Large intestine (tissue), 3 donors: ENCODE results near the gene MAP7D1. TPM values are rescaled to one million over a fixed set of nuclear protein-coding genes. Genes with fewer than 3 reads are reported as not detected.

ENCODE experiments used
- DNase-seq, 2 donors: peaks; one replicate each; pipeline versions ENCODE4 v3.0.0 to v3.0.0-alpha.2; 2013
- H3K27ac ChIP-seq: one replicate; pipeline ENCODE4 v1.5.1; 2013; ENCODE audit warnings: low read length
- H3K27me3 ChIP-seq: 2 replicates; pipeline ENCODE4 v1.6.1; 2013; ENCODE audit warnings: low read length; ENCODE audit not compliant: control insufficient read depth, insufficient read depth
- H3K36me3 ChIP-seq: 2 replicates; pipeline ENCODE4 v1.6.1; 2013; ENCODE audit warnings: low read length; ENCODE audit not compliant: control insufficient read depth, insufficient read depth
- H3K4me1 ChIP-seq: one replicate; pipeline ENCODE4 v1.6.1; 2013; ENCODE audit warnings: low read length; ENCODE audit not compliant: control insufficient read depth, insufficient read depth
- H3K4me3 ChIP-seq: one replicate; pipeline ENCODE4 v1.5.1; 2013; ENCODE audit warnings: low read length
- H3K9me3 ChIP-seq: one replicate; pipeline ENCODE4 v1.6.1; 2013; ENCODE audit warnings: mild to moderate bottlenecking, low read depth, low read length, moderate library complexity; ENCODE audit not compliant: control insufficient read depth
- WGBS: methylation state at CpG from one replicate; pipeline ENCODE4 v1.1.5; 2013; ENCODE audit warnings: low lambda C conversion rate; ENCODE audit not compliant: insufficient coverage; 5-methylcytosine and 5-hydroxymethylcytosine counted together
- polyA plus RNA-seq: library from polyadenylated mRNA; unstranded; fragments of 120-200 nt; gene quantifications from one replicate; pipeline ENCODE4 v1.2.1, GENCODE V29; 2013

Gene MAP7D1
- polyA plus RNA-seq, 1 donor: 38.6 TPM

- no peak overlapping the region for H3K4me3 ChIP-seq
- no peaks in the 10 kb centered on the region for H3K9me3 ChIP-seq
- H3K27ac ChIP-seq: no peak overlapping the region
- no peaks in the 10 kb centered on the region for H3K36me3 ChIP-seq
- H3K4me1 ChIP-seq: no peaks in the 10 kb centered on the region
- no CpG with 5 or more reads among the region's 5 CpGs for WGBS
- no peak for DNase-seq
- no peaks in the 10 kb centered on the region for H3K27me3 ChIP-seq
Measured at GRCh38 chr1:36115931-36116330, 40.0 kb upstream of the MAP7D1 start.

- no peaks in the 10 kb centered on the region for H3K4me1 ChIP-seq
- H3K4me3 ChIP-seq: no peak overlapping the region
- H3K9me3 ChIP-seq: no peaks in the 10 kb centered on the region
- H3K36me3 ChIP-seq: no peaks in the 10 kb centered on the region
- no peak overlapping the region for H3K27ac ChIP-seq
- no peak for DNase-seq
- no CpG with 5 or more reads among the region's 5 CpGs for WGBS
- no peaks in the 10 kb centered on the region for H3K27me3 ChIP-seq
Measured at GRCh38 chr1:36116901-36117300, 39.1 kb upstream of the MAP7D1 start.

- WGBS: no CpG with 5 or more reads among the region's 10 CpGs
Measured at GRCh38 chr1:36118447-36119204, 37.3 kb upstream of the MAP7D1 start.

GRCh38 chr1:36119456-36119855, 36.5 kb upstream of the MAP7D1 start:
- no peaks in the 10 kb centered on the region for H3K4me1 ChIP-seq
- no peak for DNase-seq
- H3K4me3 ChIP-seq: no peak overlapping the region
- no peak overlapping the region for H3K27ac ChIP-seq
- no peaks in the 10 kb centered on the region for H3K9me3 ChIP-seq
- no peaks in the 10 kb centered on the region for H3K36me3 ChIP-seq
- H3K27me3 ChIP-seq: peaks cover 24% of the 10 kb centered on the region
- no CpG with 5 or more reads among the region's 9 CpGs for WGBS

More at GRCh38 chr1:36118447-36119204, 37.3 kb upstream of the MAP7D1 start:
- H3K4me1 ChIP-seq: no peaks in the 10 kb centered on the region
- no peak for DNase-seq
- H3K4me3 ChIP-seq: no peak overlapping the region
- peaks cover 15% of the 10 kb centered on the region for H3K27me3 ChIP-seq
- no peaks in the 10 kb centered on the region for H3K9me3 ChIP-seq
- H3K27ac ChIP-seq: no peak overlapping the region
- H3K36me3 ChIP-seq: no peaks in the 10 kb centered on the region

- no peaks in the 10 kb centered on the region for H3K9me3 ChIP-seq
- DNase-seq: no peak
- no peak overlapping the region for H3K4me3 ChIP-seq
- peaks cover 4% of the 10 kb centered on the region for H3K4me1 ChIP-seq
- H3K27me3 ChIP-seq: peaks cover 39% of the 10 kb centered on the region
- H3K36me3 ChIP-seq: no peaks in the 10 kb centered on the region
- WGBS: 72% methylated on average over 4 of the region's 12 CpGs
- H3K27ac ChIP-seq: no peak overlapping the region
Measured at GRCh38 chr1:36122062-36123030, 33.6 kb upstream of the MAP7D1 start.

- peaks cover 41% of the 10 kb centered on the region for H3K27me3 ChIP-seq
- peaks cover 12% of the 10 kb centered on the region for H3K4me1 ChIP-seq
- no peak for DNase-seq
- no peak overlapping the region for H3K4me3 ChIP-seq
- H3K9me3 ChIP-seq: no peaks in the 10 kb centered on the region
- H3K27ac ChIP-seq: no peak overlapping the region
- no CpG with 5 or more reads among the region's 8 CpGs for WGBS
- no peaks in the 10 kb centered on the region for H3K36me3 ChIP-seq
Measured at GRCh38 chr1:36123356-36123755, 32.6 kb upstream of the MAP7D1 start.

- peaks cover 13% of the 10 kb centered on the region for H3K4me1 ChIP-seq
- no CpG with 5 or more reads among the region's 42 CpGs for WGBS
- H3K27me3 ChIP-seq: peaks cover 41% of the 10 kb centered on the region
- H3K36me3 ChIP-seq: no peaks in the 10 kb centered on the region
- DNase-seq: no peak
- no peak overlapping the region for H3K27ac ChIP-seq
- no peak overlapping the region for H3K4me3 ChIP-seq
- H3K9me3 ChIP-seq: no peaks in the 10 kb centered on the region
Measured at GRCh38 chr1:36124404-36125128, 31.4 kb upstream of the MAP7D1 start.

- WGBS: no CpG with 5 or more reads among the region's 77 CpGs
- DNase-seq: peak in 1 of 2 donors; percentile 37
- peak within 1 kb of the TSS; percentile 16 for H3K4me3 ChIP-seq
- no peak within 1 kb of the TSS for H3K27ac ChIP-seq
- no peaks in the 10 kb centered on the region for H3K36me3 ChIP-seq
- no peaks in the 10 kb centered on the region for H3K9me3 ChIP-seq
- H3K27me3 ChIP-seq: peaks cover 41% of the 10 kb centered on the region
- peaks cover 13% of the 10 kb centered on the region for H3K4me1 ChIP-seq
Measured at GRCh38 chr1:36125129-36125991, 30.6 kb upstream of the MAP7D1 start, which contains the start of gene COL8A2. COL8A2 (minus strand) TSS chr1:36125222; CDS start chr1:36100242, 24,980 bp downstream.

GRCh38 chr1:36126005-36126716, 29.8 kb upstream of the MAP7D1 start:
- no peak overlapping the region for H3K27ac ChIP-seq
- no peak for DNase-seq

More at GRCh38 chr1:36126005-36126716, 29.8 kb upstream of the MAP7D1 start:
- no CpG with 5 or more reads among the region's 21 CpGs for WGBS
- Histone ChIP-seq H3K36me3 (no peaks in the 10 kb centered on the region), H3K4me1 (peaks cover 13% of the 10 kb centered on the region), H3K9me3 (no peaks in the 10 kb centered on the region), H3K27me3 (peaks cover 41% of the 10 kb centered on the region), H3K4me3 (no peak overlapping the region)
